ENCODE results near the gene DGKG. TPM values are rescaled to one million over a fixed set of nuclear protein-coding genes. Genes with fewer than 3 reads are reported as not detected.

Gene DGKG
- total and polyA plus RNA-seq, 10 of the 15 experiments (the other 5 are each of a cell fraction or from before 2014, with no cell fraction given), result 0.39 to 6.2 (median 4.7) TPM

DNA sequence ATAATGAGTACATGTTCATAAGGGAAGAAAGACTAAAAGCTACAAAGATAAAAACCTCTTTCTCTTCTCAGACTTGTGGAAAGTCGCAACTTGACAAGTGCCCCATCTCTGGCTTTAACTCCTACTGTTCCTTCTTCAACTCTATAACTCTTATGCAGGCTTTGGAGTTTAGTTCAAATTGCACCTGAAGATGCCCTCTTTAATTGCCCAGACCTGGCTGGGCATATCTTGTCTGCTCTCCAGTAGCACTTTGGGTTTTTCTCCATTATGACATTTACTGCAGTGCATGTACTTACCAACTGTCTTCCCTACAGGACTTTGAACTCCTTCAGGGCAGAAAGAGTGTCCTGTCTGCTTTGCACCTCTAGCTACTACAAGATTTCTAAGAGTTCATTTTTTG lies 32.4 kb downstream of the DGKG start:
- RAD21 ChIA-PET (ENCODE audit: unreplicated experiment), result no interaction called here
- H3K9me3 ChIP-seq (replicated peaks; ENCODE audit: control insufficient read depth, insufficient read depth, low read length), result no peaks in the 10 kb centered on the region
- DNase-seq (ENCODE audit: low read depth, low spot score) (no peak), ATAC-seq (no peak), FAIRE-seq (no peak)
- intact Hi-C loops (cut with micrococcal nuclease; ENCODE audit: unreplicated experiment), result no loop called here
- H3K4me1 ChIP-seq (ENCODE audit: control insufficient read depth, insufficient read depth, low read length), result no peaks in the 10 kb centered on the region
- CTCF ChIA-PET, result interaction anchor here (1.3 to 2.3 kb wide), 2 partner anchors 68 to 210 kb away, joined by 3 to 7 read pairs; no protein-coding TSS in a partner anchor
- SMC1A ChIA-PET (ENCODE audit: uncharacterized antibody, unreplicated experiment), result interaction anchor here (2.2 kb wide), 1 partner anchor 53 kb away, joined by 8 read pairs; no protein-coding TSS in a partner anchor
- no TSS peak for BruUV-seq (replicated peaks)
- H3K27me3 ChIP-seq (replicated peaks in 1 of 2; ENCODE audit: control insufficient read depth in 2 of 2, insufficient read depth in 2 of 2, low read length in 1 of 2), result peaks cover 0 to 2% of the 10 kb centered on the region in 2 experiments; a peak in 1 of 4 replicates
- H3K79me2 ChIP-seq (ENCODE audit: control insufficient read depth, insufficient read depth, low read length), result no peaks in the 10 kb centered on the region
- in situ Hi-C loops (cut with MboI), result no loop called here
- H2AFZ ChIP-seq (ENCODE audit: control insufficient read depth, low read depth, low read length), result no peak overlapping the region
- no peak overlapping the region for H3K27ac ChIP-seq (ENCODE audit: control insufficient read depth, insufficient read depth)
- no peak overlapping the region for H3K4me2 ChIP-seq (ENCODE audit: control insufficient read depth, insufficient read depth)
- no peak overlapping the region for H3K4me3 ChIP-seq
- no peaks in the 10 kb centered on the region for H3K36me3 ChIP-seq (ENCODE audit: control insufficient read depth in 2 of 2, insufficient read depth in 2 of 2, low read length in 1 of 2)
- WGBS (ENCODE audit: insufficient coverage, insufficient replicate concordance, low lambda C conversion rate, missing lambda C conversion rate), result 38% methylated on average over 1 of the region's 1 CpG
- POLR2A ChIA-PET, result no interaction called here
- H4K20me1 ChIP-seq (ENCODE audit: control insufficient read depth, insufficient read depth), result no peaks in the 10 kb centered on the region
- no peak overlapping the region for H3K9ac ChIP-seq (ENCODE audit: control insufficient read depth, insufficient read depth, low read length)
- TF ChIP-seq IKZF2 (IDR thresholded peaks at IDR 0.05), result no peak
- TF ChIP-seq SIN3A (IDR thresholded peaks at IDR 0.05; ENCODE audit: low read depth, low read length), result no peak
- TF ChIP-seq CREB1 (IDR thresholded peaks at IDR 0.05; ENCODE audit: low read depth), result no peak
- TF ChIP-seq MTA2 (IDR thresholded peaks at IDR 0.05; ENCODE audit: low read depth), result no peak
- no peak for TF ChIP-seq SKIL (IDR thresholded peaks at IDR 0.05; ENCODE audit: low read depth, poor library complexity, severe bottlenecking)
- no peak for TF ChIP-seq MLLT1 (IDR thresholded peaks at IDR 0.05)
- TF ChIP-seq EZH2 (IDR thresholded peaks at IDR 0.05; ENCODE audit: borderline replicate concordance, control insufficient read depth, low read depth, low read length), result no peak
- TF ChIP-seq ZNF24 (IDR thresholded peaks at IDR 0.05), result no peak
- TF ChIP-seq NR2C1 (IDR thresholded peaks at IDR 0.05), result no peak
- no peak for TF ChIP-seq BMI1 (IDR thresholded peaks at IDR 0.05; ENCODE audit: borderline replicate concordance)
- TF ChIP-seq, protein P1, sequence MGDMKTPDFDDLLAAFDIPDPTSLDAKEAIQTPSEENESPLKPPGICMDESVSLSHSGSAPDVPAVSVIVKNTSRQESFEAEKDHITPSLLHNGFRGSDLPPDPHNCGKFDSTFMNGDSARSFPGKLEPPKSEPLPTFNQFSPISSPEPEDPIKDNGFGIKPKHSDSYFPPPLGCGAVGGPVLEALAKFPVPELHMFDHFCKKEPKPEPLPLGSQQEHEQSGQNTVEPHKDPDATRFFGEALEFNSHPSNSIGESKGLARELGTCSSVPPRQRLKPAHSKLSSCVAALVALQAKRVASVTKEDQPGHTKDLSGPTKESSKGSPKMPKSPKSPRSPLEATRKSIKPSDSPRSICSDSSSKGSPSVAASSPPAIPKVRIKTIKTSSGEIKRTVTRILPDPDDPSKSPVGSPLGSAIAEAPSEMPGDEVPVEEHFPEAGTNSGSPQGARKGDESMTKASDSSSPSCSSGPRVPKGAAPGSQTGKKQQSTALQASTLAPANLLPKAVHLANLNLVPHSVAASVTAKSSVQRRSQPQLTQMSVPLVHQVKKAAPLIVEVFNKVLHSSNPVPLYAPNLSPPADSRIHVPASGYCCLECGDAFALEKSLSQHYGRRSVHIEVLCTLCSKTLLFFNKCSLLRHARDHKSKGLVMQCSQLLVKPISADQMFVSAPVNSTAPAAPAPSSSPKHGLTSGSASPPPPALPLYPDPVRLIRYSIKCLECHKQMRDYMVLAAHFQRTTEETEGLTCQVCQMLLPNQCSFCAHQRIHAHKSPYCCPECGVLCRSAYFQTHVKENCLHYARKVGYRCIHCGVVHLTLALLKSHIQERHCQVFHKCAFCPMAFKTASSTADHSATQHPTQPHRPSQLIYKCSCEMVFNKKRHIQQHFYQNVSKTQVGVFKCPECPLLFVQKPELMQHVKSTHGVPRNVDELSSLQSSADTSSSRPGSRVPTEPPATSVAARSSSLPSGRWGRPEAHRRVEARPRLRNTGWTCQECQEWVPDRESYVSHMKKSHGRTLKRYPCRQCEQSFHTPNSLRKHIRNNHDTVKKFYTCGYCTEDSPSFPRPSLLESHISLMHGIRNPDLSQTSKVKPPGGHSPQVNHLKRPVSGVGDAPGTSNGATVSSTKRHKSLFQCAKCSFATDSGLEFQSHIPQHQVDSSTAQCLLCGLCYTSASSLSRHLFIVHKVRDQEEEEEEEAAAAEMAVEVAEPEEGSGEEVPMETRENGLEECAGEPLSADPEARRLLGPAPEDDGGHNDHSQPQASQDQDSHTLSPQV (IDR thresholded peaks at IDR 0.05), result no peak
- TF ChIP-seq, protein P2, sequence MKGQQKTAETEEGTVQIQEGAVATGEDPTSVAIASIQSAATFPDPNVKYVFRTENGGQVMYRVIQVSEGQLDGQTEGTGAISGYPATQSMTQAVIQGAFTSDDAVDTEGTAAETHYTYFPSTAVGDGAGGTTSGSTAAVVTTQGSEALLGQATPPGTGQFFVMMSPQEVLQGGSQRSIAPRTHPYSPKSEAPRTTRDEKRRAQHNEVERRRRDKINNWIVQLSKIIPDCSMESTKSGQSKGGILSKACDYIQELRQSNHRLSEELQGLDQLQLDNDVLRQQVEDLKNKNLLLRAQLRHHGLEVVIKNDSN (IDR thresholded peaks at IDR 0.05; ENCODE audit: borderline replicate concordance, extremely low read length, insufficient read depth, low read depth, low read length), result no peak
- TF ChIP-seq BCL11A (IDR thresholded peaks at IDR 0.05; ENCODE audit: low read depth, low read length), result no peak
